ENCODE data around the gene RIMKLA. TPM values are rescaled to one million over a fixed set of nuclear protein-coding genes. Genes with fewer than 3 reads are reported as not detected.

Gene RIMKLA
- total and polyA plus RNA-seq, 2 of the 13 experiments (the other 11 are each of a cell fraction or from before 2014, with no cell fraction given), result 2.5 to 3.8 TPM

DNA sequence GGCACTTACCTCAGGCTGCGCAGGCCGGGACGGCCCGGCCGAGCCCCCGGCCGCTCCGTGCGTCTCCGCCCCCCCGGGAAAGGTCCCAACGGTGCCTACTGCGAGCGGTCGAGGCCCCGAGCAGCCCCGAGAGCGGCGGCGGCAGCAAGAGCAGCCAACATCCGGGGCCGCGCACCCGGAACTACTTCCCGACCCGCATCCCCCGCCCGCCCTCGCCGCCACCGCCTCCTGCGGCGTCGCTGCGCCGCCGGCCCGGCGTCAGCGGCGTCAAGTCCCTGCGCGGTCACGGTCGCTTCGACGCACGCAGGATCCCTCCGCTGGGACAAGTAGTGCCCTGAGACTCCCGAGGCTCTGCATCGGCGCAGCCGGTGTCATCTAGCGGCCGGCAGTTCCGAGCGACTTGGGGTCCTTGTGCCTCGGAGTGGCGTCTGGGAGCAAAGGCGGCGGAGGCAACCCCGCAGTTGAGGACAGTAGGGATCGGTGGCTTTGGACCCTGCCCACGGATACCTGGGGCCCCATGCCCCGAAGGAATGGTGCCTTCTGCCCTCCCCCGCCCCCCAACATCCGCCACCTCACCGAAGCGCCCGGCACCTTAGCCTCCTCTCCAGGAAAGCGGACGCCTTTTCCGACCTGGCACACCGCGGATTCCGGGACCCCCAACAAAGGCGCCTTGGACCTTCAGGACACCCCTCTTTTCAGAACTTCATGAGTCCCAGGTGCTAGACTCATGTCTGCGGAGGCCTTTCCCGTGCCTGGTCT, 45.4 kb upstream of the RIMKLA start, which contains the start of gene FOXJ3 (continued):
- TF ChIP-seq, protein P1, sequence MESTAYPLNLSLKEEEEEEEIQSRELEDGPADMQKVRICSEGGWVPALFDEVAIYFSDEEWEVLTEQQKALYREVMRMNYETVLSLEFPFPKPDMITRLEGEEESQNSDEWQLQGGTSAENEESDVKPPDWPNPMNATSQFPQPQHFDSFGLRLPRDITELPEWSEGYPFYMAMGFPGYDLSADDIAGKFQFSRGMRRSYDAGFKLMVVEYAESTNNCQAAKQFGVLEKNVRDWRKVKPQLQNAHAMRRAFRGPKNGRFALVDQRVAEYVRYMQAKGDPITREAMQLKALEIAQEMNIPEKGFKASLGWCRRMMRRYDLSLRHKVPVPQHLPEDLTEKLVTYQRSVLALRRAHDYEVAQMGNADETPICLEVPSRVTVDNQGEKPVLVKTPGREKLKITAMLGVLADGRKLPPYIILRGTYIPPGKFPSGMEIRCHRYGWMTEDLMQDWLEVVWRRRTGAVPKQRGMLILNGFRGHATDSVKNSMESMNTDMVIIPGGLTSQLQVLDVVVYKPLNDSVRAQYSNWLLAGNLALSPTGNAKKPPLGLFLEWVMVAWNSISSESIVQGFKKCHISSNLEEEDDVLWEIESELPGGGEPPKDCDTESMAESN (CRISPR knock-in tag; conservative IDR thresholded peaks at IDR 0.05), result peak; percentile 96
- TF ChIP-seq ZNF674 (CRISPR knock-in tag; IDR thresholded peaks at IDR 0.05; ENCODE audit: low read depth), result no peak
- TF ChIP-seq ZSCAN20 (CRISPR knock-in tag; IDR thresholded peaks at IDR 0.05; ENCODE audit: borderline replicate concordance), result peak; percentile 70; the same call in 1 of the 2 replicates
- TF ChIP-seq, protein P2, sequence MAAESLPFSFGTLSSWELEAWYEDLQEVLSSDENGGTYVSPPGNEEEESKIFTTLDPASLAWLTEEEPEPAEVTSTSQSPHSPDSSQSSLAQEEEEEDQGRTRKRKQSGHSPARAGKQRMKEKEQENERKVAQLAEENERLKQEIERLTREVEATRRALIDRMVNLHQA (CRISPR knock-in tag; IDR thresholded peaks at IDR 0.05), result no peak
- no peak for TF ChIP-seq ZNF883 (CRISPR knock-in tag; IDR thresholded peaks at IDR 0.05; ENCODE audit: not compliant biosample characterization)
- no peak for TF ChIP-seq ZFP62 (CRISPR knock-in tag; IDR thresholded peaks at IDR 0.05)
- no peak for TF ChIP-seq PCBP2 (optimal IDR thresholded peaks at IDR 0.05; ENCODE audit: low read depth, low read length, poor library complexity, severe bottlenecking)
- TF ChIP-seq, protein P3, sequence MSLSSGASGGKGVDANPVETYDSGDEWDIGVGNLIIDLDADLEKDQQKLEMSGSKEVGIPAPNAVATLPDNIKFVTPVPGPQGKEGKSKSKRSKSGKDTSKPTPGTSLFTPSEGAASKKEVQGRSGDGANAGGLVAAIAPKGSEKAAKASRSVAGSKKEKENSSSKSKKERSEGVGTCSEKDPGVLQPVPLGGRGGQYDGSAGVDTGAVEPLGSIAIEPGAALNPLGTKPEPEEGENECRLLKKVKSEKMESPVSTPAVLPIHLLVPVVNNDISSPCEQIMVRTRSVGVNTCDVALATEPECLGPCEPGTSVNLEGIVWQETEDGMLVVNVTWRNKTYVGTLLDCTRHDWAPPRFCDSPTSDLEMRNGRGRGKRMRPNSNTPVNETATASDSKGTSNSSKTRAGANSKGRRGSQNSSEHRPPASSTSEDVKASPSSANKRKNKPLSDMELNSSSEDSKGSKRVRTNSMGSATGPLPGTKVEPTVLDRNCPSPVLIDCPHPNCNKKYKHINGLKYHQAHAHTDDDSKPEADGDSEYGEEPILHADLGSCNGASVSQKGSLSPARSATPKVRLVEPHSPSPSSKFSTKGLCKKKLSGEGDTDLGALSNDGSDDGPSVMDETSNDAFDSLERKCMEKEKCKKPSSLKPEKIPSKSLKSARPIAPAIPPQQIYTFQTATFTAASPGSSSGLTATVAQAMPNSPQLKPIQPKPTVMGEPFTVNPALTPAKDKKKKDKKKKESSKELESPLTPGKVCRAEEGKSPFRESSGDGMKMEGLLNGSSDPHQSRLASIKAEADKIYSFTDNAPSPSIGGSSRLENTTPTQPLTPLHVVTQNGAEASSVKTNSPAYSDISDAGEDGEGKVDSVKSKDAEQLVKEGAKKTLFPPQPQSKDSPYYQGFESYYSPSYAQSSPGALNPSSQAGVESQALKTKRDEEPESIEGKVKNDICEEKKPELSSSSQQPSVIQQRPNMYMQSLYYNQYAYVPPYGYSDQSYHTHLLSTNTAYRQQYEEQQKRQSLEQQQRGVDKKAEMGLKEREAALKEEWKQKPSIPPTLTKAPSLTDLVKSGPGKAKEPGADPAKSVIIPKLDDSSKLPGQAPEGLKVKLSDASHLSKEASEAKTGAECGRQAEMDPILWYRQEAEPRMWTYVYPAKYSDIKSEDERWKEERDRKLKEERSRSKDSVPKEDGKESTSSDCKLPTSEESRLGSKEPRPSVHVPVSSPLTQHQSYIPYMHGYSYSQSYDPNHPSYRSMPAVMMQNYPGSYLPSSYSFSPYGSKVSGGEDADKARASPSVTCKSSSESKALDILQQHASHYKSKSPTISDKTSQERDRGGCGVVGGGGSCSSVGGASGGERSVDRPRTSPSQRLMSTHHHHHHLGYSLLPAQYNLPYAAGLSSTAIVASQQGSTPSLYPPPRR (CRISPR knock-in tag; IDR thresholded peaks at IDR 0.05; ENCODE audit: borderline replicate concordance), result peak; percentile 79
- TF ChIP-seq, protein P4, sequence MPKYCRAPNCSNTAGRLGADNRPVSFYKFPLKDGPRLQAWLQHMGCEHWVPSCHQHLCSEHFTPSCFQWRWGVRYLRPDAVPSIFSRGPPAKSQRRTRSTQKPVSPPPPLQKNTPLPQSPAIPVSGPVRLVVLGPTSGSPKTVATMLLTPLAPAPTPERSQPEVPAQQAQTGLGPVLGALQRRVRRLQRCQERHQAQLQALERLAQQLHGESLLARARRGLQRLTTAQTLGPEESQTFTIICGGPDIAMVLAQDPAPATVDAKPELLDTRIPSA (CRISPR knock-in tag; IDR thresholded peaks at IDR 0.05; ENCODE audit: borderline replicate concordance), result no peak
- TF ChIP-seq KMT2A (CRISPR knock-in tag; IDR thresholded peaks at IDR 0.05), result peak; percentile 96
- no peak; the same call in 1 of the 2 replicates for TF ChIP-seq ZSCAN31 (CRISPR knock-in tag; IDR thresholded peaks at IDR 0.05; ENCODE audit: low read depth)
- TF ChIP-seq, protein P5, sequence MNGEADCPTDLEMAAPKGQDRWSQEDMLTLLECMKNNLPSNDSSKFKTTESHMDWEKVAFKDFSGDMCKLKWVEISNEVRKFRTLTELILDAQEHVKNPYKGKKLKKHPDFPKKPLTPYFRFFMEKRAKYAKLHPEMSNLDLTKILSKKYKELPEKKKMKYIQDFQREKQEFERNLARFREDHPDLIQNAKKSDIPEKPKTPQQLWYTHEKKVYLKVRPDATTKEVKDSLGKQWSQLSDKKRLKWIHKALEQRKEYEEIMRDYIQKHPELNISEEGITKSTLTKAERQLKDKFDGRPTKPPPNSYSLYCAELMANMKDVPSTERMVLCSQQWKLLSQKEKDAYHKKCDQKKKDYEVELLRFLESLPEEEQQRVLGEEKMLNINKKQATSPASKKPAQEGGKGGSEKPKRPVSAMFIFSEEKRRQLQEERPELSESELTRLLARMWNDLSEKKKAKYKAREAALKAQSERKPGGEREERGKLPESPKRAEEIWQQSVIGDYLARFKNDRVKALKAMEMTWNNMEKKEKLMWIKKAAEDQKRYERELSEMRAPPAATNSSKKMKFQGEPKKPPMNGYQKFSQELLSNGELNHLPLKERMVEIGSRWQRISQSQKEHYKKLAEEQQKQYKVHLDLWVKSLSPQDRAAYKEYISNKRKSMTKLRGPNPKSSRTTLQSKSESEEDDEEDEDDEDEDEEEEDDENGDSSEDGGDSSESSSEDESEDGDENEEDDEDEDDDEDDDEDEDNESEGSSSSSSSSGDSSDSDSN (CRISPR knock-in tag; IDR thresholded peaks at IDR 0.05), result peak; percentile 95
- TF ChIP-seq, protein P6, sequence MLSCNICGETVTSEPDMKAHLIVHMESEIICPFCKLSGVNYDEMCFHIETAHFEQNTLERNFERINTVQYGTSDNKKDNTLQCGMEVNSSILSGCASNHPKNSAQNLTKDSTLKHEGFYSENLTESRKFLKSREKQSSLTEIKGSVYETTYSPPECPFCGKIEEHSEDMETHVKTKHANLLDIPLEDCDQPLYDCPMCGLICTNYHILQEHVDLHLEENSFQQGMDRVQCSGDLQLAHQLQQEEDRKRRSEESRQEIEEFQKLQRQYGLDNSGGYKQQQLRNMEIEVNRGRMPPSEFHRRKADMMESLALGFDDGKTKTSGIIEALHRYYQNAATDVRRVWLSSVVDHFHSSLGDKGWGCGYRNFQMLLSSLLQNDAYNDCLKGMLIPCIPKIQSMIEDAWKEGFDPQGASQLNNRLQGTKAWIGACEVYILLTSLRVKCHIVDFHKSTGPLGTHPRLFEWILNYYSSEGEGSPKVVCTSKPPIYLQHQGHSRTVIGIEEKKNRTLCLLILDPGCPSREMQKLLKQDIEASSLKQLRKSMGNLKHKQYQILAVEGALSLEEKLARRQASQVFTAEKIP (CRISPR knock-in tag; IDR thresholded peaks at IDR 0.05; ENCODE audit: borderline replicate concordance), result no peak
- TF ChIP-seq KLF15 (CRISPR knock-in tag; IDR thresholded peaks at IDR 0.05; ENCODE audit: borderline replicate concordance), result peak; percentile 89
- peak; percentile 58; the same call in 1 of the 2 replicates for TF ChIP-seq ZNF558 (CRISPR knock-in tag; IDR thresholded peaks at IDR 0.05; ENCODE audit: borderline replicate concordance)

Data from HepG2 (cell line).